Eye (tissue), 1 donor: ENCODE data around the gene ANAPC15.
"Not testable (repeated sequence)": the region's sequence is repeated elsewhere in the genome, so short reads cannot be mapped to it uniquely, and the experiment has no call there.

ENCODE experiments used
- DNase-seq: peaks from one replicate; pipeline ENCODE4 v3.0.0-alpha.2; 2015

ANAPC15 gene

DNA sequence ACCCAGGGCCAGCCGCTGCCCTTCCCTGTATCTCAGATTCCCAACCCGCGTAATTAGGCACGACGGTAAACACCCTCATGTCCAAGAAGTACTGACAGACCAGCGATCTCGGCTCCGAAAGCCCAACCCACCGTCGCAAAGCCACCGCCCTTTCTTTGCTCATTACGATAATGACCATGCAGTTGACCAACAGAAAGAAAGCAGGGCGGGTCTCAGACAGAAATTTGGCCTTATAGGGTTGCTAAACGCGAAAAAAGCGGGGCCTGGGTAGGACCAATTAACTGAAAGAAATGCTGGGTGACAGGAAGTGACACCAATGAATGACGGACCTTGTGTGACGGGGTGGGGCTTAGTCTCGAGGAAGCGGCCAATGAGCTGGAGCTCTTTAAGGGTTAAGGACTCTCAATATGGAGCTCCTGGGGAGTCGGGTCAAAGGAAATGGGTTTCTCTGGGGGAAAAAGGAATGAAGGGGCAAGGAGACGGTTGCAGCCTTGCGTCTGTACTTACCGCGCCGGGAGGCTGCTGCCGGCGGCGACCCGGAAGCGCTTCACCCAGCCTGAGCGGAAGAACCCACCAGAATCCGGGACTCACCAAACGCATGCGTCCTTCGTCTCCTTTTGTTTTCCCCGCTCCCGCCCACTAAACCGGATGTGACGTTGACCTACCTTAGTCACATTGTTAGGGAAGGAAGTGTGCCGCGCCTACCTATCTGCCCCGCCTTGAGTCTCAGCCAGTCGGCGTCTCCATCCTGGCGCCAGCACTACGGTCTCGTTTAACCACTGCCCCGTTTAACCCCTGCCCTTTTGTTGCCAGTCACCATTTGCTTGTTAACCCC lies at the start of gene ANAPC15:
Gene ANAPC15, minus strand, starts transcription at position 553 of the 835 bp plus-strand sequence. CDS start 1,419 bp downstream, outside the sequence.
- DNase-seq, result peak; percentile 100

GRCh38 chr11:72160319-72160718 lies 47.8 kb upstream of the ANAPC15 start:
- DNase-seq, result no peak

DNA sequence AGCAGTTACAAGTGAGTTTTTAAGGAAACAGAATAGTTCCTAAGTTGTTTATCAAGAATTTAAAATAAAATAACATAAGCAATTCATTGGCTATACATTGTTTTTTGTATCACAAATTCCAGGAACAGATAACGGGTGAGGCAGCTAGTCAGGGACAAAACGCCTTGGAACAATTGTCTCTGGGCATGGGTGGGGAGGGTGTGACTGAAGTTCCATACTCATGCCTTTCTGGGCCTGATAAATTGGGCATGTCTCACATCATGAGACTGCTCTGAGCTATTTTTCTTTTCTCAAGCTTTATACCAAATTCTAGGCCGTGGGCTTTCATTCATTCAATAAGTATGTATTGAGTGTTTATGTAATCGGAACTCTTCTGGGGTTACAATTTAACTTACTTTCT lies 44.6 kb upstream of the ANAPC15 start:
- DNase-seq, result no peak

- no peak for DNase-seq
Measured at GRCh38 chr11:72155751-72156150, 43.3 kb upstream of the ANAPC15 start.

- no peak for DNase-seq
Measured at GRCh38 chr11:72154816-72155215, 42.3 kb upstream of the ANAPC15 start.

DNA sequence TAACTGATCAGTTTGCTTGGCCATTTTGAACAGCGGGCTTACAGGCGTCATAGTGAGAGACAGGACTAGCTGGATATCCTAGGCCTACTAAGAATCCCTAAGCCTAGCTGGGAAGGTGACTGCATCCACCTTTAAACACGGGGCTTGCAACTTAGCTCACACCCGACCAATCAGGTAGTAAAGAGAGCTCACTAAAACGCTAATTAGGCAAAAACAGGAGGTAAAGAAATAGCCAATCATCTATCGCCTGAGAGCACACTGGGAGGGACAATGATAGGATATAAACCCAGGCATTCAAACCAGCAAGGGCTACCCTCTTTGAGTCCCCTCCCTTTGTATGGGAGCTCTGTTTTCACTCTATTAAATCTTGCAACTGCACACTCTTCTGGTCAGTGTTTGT lies 41.4 kb upstream of the ANAPC15 start:
- DNase-seq, result not testable (repeated sequence)

- DNase-seq, result no peak
Measured at GRCh38 chr11:72150882-72151281, 38.4 kb upstream of the ANAPC15 start.

DNA sequence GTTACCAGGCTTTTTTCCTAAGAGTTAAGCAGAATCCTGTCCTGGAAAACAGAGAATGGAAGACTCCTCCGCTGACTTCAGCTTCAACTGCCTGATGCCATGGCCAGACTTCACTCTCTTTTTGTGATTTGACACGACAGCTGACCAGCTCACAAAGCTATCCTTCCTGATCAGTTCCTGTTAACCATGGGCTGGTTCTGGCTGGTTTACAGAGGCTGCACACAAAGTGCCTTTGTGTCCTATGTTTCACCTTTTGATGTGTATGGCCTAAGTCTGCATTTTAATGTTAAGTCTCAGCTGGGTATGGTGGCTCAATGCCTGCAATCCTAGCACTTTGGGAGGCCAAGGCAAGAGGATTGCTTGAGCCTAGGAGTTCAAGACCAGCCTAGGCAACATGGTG lies 34.1 kb upstream of the ANAPC15 start:
- no peak for DNase-seq

DNA sequence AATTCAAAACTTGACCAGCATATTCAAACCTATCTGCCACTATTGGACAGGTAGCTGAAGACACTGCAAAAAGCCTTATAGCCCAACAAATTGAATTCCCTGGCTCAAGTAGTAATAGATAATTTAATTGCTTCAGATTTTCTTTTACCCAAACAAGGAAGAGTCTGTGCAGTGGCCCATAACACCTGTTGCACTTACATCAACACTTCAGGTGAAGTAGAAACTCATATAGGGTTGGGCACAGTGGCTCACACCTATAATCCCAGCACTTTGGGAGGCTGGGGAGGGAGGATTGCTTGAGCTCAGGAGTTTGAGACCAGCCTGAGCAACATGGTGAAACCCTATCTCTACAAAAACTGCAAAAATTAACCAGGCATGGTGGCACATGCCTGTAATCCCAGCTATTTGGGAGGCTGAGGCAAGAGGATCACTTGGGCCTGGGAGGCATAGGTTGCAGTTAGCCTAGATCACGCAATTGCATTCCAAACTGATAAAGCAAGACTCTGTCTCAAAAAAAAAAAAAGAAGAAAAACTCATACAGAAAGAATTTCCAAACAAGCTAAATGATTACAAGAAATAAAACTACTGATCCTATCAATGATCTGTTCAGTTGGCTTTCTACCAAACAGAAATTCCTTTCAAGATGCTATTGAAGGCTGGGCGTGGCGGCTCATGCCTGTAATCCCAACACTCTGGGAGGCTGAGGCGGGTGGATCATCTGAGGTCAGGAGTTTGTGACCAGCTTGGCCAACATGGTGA lies 32.5 kb upstream of the ANAPC15 start:
- peak; percentile 18 for DNase-seq

DNA sequence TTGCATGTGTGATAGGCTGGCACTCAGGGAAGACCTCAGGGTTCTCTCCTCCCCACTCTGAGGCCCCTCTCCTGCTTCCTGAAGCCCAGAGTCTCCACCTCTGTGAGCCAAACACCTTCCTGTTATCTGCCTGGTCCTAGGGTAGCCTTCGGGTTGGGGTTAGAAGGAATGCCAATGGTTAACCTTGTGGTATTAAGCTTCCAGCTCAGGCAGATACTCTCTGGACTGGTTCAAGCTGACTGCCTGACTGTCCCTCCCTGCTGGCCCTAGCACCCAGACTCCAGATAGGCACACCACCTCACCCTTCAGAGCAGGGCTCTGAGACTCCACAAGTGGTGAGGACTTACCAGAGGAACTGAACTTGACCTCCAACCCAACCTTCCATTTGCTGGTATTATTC lies 30.0 kb upstream of the ANAPC15 start:
- not testable (repeated sequence) for DNase-seq

- DNase-seq, result not testable (repeated sequence)
Measured at GRCh38 chr11:72142086-72142485, 29.6 kb upstream of the ANAPC15 start.

GRCh38 chr11:72141066-72141465 lies 28.6 kb upstream of the ANAPC15 start:
- DNase-seq, result no peak

DNA sequence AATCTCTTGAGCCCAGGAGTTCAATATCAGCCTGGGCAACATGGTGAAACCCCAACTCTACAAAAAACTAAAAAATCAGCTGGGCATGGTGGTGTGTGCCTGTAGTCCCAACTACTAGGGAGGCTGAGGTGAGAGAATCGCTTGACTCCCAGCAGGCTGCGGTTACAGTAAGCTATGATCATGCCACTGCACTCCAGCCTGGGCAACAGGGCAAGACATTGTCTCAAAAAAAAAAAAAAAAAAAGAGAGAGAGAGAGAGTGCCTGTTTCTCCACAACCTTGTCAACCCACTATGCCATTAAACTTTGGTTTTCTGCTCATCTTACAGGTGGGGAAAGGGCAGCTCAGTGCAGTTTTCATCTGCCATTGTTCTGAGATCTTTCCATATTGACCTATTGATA lies 28.2 kb upstream of the ANAPC15 start:
- no peak for DNase-seq

DNA sequence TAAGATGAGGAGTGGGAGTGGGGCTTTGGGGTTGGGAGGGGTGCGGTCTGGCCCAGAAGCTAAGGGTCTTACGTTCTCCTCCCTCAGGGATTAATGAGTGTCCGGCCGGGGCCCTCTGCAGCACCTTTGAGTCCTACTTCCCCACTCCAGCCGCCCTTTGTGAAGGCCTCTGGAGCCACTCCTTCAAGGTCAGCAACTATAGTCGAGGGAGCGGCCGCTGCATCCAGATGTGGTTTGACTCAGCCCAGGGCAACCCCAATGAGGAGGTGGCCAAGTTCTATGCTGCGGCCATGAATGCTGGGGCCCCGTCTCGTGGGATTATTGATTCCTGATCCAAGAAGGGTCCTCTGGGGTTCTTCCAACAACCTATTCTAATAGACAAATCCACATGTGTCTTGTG lies 27.0 kb upstream of the ANAPC15 start:
- no peak for DNase-seq

DNA sequence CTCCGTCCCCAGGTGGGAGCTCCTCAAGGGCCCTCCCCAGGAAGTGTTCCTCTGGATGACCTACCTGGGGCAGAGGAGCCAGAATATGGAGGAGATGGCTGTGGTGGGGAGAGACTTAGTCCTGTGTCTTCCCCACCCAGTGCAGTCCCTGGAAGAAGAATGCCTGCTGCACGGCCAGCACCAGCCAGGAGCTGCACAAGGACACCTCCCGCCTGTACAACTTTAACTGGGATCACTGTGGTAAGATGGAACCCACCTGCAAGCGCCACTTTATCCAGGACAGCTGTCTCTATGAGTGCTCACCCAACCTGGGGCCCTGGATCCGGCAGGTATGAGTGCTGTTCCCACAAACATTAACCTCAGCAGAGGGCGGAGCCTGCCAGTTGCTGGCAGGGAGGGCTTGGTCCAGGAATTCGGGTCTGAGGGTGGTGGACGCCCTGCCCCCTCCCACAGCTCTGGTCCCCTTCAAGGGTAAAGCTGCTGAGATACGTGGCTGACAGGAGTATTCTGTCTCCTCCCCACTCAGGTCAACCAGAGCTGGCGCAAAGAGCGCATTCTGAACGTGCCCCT lies 26.4 kb upstream of the ANAPC15 start:
- DNase-seq, result no peak

DNA sequence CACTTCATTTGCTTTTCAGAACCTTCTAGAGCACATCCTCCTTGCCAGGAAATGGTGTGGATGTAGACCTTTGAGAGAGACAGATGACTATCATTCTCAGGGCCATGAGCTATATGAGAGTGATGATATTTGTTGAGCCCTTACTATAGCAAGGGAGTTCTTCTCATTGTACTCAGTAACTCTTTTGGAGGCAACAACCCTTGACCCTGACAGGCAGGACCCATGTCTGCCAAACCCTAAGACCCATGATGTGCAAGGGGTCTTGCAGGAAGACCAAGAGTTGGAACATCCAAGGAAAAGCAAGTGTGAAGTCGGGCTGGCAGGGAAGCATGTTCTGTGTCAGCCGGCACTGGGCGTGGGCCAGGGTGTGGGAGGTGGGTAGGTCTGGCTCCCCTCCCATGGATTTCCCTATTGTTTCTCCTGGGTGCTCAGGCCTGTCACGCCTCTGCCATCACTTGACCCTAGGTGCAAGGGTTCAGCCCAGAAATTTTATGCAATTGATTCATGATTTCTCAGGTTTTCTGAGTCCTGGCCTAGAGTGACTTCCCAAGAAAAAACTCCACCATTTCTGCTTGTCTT lies 24.3 kb upstream of the ANAPC15 start:
- no peak for DNase-seq

- DNase-seq, result no peak
Measured at GRCh38 chr11:72135891-72136683, 23.6 kb upstream of the ANAPC15 start.

DNA sequence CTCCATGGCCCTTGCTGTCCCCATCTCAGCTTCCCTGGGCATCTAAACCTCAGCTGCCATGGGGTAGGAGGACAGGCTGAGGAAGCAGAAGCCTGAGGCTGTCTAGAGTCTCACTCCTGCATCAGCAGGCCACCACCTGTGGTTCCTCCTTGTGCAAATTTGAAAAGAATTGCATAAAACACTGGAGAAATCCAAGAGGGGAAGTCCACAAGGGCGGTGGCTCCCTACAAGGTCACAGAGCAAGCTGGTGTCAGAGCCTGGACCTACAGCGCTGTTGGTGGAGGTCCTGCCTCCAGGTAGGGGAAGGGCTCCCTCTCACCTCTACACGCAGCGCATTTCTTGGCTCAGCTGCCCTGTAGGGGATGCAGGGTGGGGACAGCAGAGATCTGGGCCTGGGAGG lies 23.0 kb upstream of the ANAPC15 start, which contains the start of gene FOLR3:
Gene FOLR3, plus strand, starts transcription at position 253 of the 400 bp plus-strand sequence. CDS start 228 bp downstream, outside the sequence.
- DNase-seq, result not testable (repeated sequence)

DNA sequence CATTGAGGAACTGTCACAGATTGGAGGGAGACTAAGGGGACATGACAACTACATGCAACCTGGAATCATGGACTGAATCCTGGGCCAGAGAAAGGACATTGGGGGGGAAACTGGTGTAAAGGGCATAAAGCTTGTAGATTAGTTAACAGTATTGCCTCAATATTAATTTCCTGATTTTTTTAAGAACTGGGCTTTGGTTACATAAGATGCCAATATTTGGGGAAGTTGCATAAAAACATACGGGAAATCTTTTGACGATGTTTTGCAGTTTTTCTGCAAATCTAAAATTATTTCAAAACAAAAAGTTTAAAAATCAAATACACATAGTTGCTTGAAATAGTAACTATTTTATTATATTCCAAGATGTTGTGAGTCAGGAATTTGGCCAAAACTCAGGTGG lies 20.2 kb upstream of the ANAPC15 start:
- no peak for DNase-seq

DNA sequence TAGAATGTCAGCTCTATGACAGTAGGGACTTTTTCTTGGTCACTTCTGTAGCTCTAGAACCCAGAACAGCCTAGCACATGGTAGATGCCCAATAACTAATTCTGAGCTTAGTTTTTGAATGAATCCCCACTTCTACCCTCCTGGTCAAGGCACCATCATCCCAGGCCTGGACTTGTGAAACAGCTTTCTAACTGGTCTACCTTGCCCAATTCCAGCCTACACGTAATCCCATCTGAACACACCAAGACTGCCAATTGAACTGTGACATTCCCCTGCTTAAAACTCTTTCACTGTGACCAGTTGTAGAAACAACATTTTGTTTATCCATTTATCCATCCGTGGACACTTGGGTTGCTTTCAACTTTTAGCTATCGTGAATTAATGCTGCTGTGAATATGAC lies 16.9 kb upstream of the ANAPC15 start:
- DNase-seq, result no peak

- DNase-seq, result no peak
Measured at GRCh38 chr11:72127923-72128322, 15.4 kb upstream of the ANAPC15 start.

DNA sequence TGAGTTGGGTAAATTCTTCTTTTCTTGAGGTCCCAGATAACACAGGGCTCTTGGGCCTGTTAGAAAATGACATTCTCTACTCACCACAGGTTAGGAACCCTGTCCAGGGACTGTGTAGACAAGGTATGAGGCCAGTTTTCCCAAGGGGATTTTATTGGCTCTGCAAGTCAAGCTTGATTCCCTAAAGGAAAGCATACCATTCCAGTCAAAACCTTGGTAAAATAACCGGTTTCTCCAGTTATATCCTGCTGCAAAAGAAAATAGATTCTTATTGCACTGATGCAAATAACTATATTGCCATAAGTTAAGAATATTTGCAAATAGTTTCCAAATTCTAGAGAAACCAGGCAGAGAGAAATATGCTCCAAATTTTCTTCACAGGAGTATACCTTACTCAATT lies 13.5 kb upstream of the ANAPC15 start:
- no peak for DNase-seq
